Endothelial cell of umbilical vein (primary cell): ENCODE measurements around the gene USP25. TPM values are rescaled to one million over a fixed set of nuclear protein-coding genes. Genes with fewer than 3 reads are reported as not detected.

Experiments used
- BruUV-seq: library from RNA; stranded (reverse); fragments of 400-500 nt; replicated peaks from 2 replicates; lab custom pipeline; 2021; lab: Mats Ljungman, UMichigan
- CTCF ChIA-PET: fragments of 300-600, 350-600 bp; sonication (Branson Sonifier 250); formaldehyde crosslinking; loops from one replicate; lab custom pipeline; 2021; ENCODE audit warnings: antibody characterized with exemption, inconsistent platforms; lab: Charles Lee
- POLR2A ChIA-PET: fragments of 300-600, 350-600 bp; sonication (Branson Sonifier 250); formaldehyde crosslinking; loops from one replicate; lab custom pipeline; 2021; ENCODE audit warnings: antibody characterized with exemption, inconsistent platforms; lab: Charles Lee
- DNase-seq: peaks from one replicate; pipeline ENCODE4 v3.0.0-alpha.2; 2011; ENCODE audit warnings: low read depth, low spot score
- FAIRE-seq: peaks from 2 replicates; lab custom pipeline; 2011; peaks lifted over from hg19 to GRCh38; lab: Jason Lieb, UNC
- H2AFZ ChIP-seq: 2 replicates; pipeline ENCODE4 v1.6.0; 2012; ENCODE audit warnings: low read depth, low read length, control low read depth, inconsistent platforms
- H3K27ac ChIP-seq: 2 replicates; pipeline ENCODE4 v1.5.1; 2011; ENCODE audit warnings: low read depth, mild to moderate bottlenecking, control low read depth, low read length, moderate library complexity; ENCODE audit not compliant: insufficient read depth
- H3K27me3 ChIP-seq, 2 experiments: 2 replicates each; pipeline versions ENCODE4 v1.6.0 to v1.6.1; 2011; ENCODE audit warnings: low read length in 2 of 2, mixed read lengths in 1 of 2; ENCODE audit not compliant: control insufficient read depth in 2 of 2, insufficient read depth in 2 of 2
- H3K36me3 ChIP-seq, 2 experiments: 2 replicates in 1 of 2; 3 replicates in 1 of 2; pipeline ENCODE4 v1.5.1; 2011; ENCODE audit warnings: low read length in 2 of 2, mild to moderate bottlenecking in 1 of 2, moderate library complexity in 1 of 2; ENCODE audit not compliant: control insufficient read depth in 2 of 2, insufficient read depth in 2 of 2; ENCODE audit errors: extremely low read depth in 1 of 2
- H3K4me1 ChIP-seq: 3 replicates; pipeline ENCODE4 v1.5.1; 2011; ENCODE audit warnings: mild to moderate bottlenecking, low read length; ENCODE audit not compliant: control insufficient read depth, insufficient read depth; ENCODE audit errors: extremely low read depth
- H3K4me2 ChIP-seq: 2 replicates; pipeline ENCODE4 v1.6.1; 2011; ENCODE audit warnings: low read length, control low read depth, mixed read lengths; ENCODE audit not compliant: insufficient read depth
- H3K4me3 ChIP-seq, 3 experiments: fragments of 200-600 bp in 1 of 3; sonication (generic), shearing (Covaris generic) in 1 of 3; replicated peaks in 1 of 3; 2 replicates each; pipeline ENCODE4 v1.5.1; 2011 to 2016; ENCODE audit warnings: control low read depth in 3 of 3, low read length in 3 of 3, mild to moderate bottlenecking in 2 of 3, inconsistent platforms in 1 of 3, low read depth in 1 of 3, moderate library complexity in 1 of 3; ENCODE audit not compliant: insufficient read depth in 1 of 3
- H3K79me2 ChIP-seq: 2 replicates; pipeline ENCODE4 v1.6.0; 2012; ENCODE audit warnings: low read length, inconsistent platforms; ENCODE audit not compliant: control insufficient read depth, insufficient read depth
- H3K9ac ChIP-seq: replicated peaks from 2 replicates; pipeline ENCODE3; 2011; ENCODE audit warnings: low read length, control low read depth; ENCODE audit not compliant: insufficient read depth; ENCODE audit errors: extremely low read depth
- H3K9me1 ChIP-seq: replicated peaks from 3 replicates; pipeline ENCODE4 v1.6.0; 2011; ENCODE audit warnings: mild to moderate bottlenecking, low read length; ENCODE audit not compliant: control insufficient read depth, insufficient read depth; ENCODE audit errors: extremely low read depth
- H3K9me3 ChIP-seq: replicated peaks from 2 replicates; pipeline ENCODE4 v1.5.1; 2012; ENCODE audit warnings: low read length, inconsistent platforms; ENCODE audit not compliant: control insufficient read depth, insufficient read depth
- H4K20me1 ChIP-seq: replicated peaks from 2 replicates; pipeline ENCODE3; 2011; ENCODE audit warnings: mild to moderate bottlenecking, low read length; ENCODE audit not compliant: control insufficient read depth, insufficient read depth; ENCODE audit errors: extremely low read depth
- CTCF ChIP-seq, 2 donors: IDR thresholded peaks; 1 replicate in 1 of 2; 2 replicates in 1 of 2; pipeline ENCODE4 v1.5.1; 2011; ENCODE audit warnings: low read length in 2 of 2, mild to moderate bottlenecking in 2 of 2, moderate library complexity in 2 of 2, control low read depth in 1 of 2, inconsistent platforms in 1 of 2, low read depth in 1 of 2; ENCODE audit not compliant: insufficient read depth in 1 of 2; ENCODE audit errors: extremely low read depth in 1 of 2
- EZH2 ChIP-seq: IDR thresholded peaks from 2 replicates; pipeline ENCODE4 v1.6.1; 2012; ENCODE audit warnings: borderline replicate concordance, low read depth, mild to moderate bottlenecking, moderate library complexity, low read length, inconsistent platforms; ENCODE audit not compliant: severe bottlenecking
- FOS ChIP-seq: IDR thresholded peaks from 2 replicates; pipeline ENCODE4 v1.6.1; 2011; ENCODE audit warnings: mild to moderate bottlenecking, low read length, moderate library complexity, borderline replicate concordance; ENCODE audit not compliant: insufficient read depth
- GATA2 ChIP-seq: IDR thresholded peaks from 2 replicates; pipeline ENCODE4 v1.7.0; 2011; ENCODE audit warnings: low read depth, mild to moderate bottlenecking, moderate library complexity, mixed read lengths, low read length; ENCODE audit not compliant: insufficient read length, insufficient read depth
- JUN ChIP-seq: IDR thresholded peaks from 2 replicates; pipeline ENCODE4 v1.6.1; 2011; ENCODE audit warnings: borderline replicate concordance, low read depth; ENCODE audit not compliant: insufficient read length, insufficient read depth
- MAX ChIP-seq: IDR thresholded peaks from 2 replicates; pipeline ENCODE4 v1.6.1; 2011; ENCODE audit not compliant: insufficient read depth, insufficient read length
- MYC ChIP-seq: IDR thresholded peaks from one replicate; pipeline ENCODE4 v1.6.1; 2011; ENCODE audit warnings: mild to moderate bottlenecking, low read depth, low read length
- POLR2A ChIP-seq: IDR thresholded peaks from 2 replicates; pipeline ENCODE4 v1.6.1; 2012; ENCODE audit warnings: low read depth, mild to moderate bottlenecking, control low read depth, low read length
- POLR2AphosphoS5 ChIP-seq: IDR thresholded peaks from 2 replicates; pipeline ENCODE4 v1.6.1; 2012; ENCODE audit warnings: low read depth, mild to moderate bottlenecking, control low read depth, low read length, moderate library complexity; ENCODE audit not compliant: insufficient read depth
- dilution Hi-C: fragments of 300-500 bp; cut with MboI; formaldehyde crosslinking; loops from one replicate; pipeline ENCODE4 v1.15.0; 2019; ENCODE audit warnings: low sequenced_read_pairs; ENCODE audit not compliant: extremely low pct_ligation_motif_present
- intact Hi-C: fragments of 100-400 bp; cut with micrococcal nuclease; formaldehyde crosslinking; loops from one replicate; pipeline ENCODE4 v1.10.0; 2022
- polyA plus RNA-seq, 4 experiments: library from polyadenylated mRNA; depleted of rRNA in 3 of 4; stranded (reverse) in 3 of 4; unstranded in 1 of 4; fragments of >200 nt; gene quantifications; 2 replicates each; pipeline versions ENCODE4 v1.2.1 to v1.2.3, GENCODE V29; 2011 to 2012; ENCODE audit warnings: missing spikeins in 1 of 4
- total RNA-seq: library from RNA; stranded (reverse); gene quantifications from 2 replicates; pipeline ENCODE4 v1.2.3, GENCODE V29; 2021

The USP25 gene
- total and polyA plus RNA-seq, 2 donors (not counting 3 experiments of a cell fraction or from before 2014, with no cell fraction given): 14.4 to 67.5 TPM

GRCh38 chr21:15751546-15751945 lies 21.8 kb downstream of the USP25 start:
- Histone ChIP-seq H3K4me3 (no peak overlapping the region), H3K9ac (no peak overlapping the region), H4K20me1 (peaks cover 10% of the 10 kb centered on the region), H3K4me2 (no peak overlapping the region), H3K36me3 (no peaks in the 10 kb centered on the region), H3K27ac (no peak overlapping the region), H3K4me1 (peaks cover 27% of the 10 kb centered on the region), H3K27me3 (no peaks in the 10 kb centered on the region), H2AFZ (no peak overlapping the region), H3K9me1 (peaks cover 3% of the 10 kb centered on the region), H3K9me3 (no peaks in the 10 kb centered on the region), H3K79me2 (peaks cover 98% of the 10 kb centered on the region)
- CTCF ChIA-PET: interaction anchor here (0.6 kb wide), 1 partner anchor 19 kb away, joined by 3 read pairs; no protein-coding TSS in a partner anchor
- FAIRE-seq (no peak), DNase-seq (no peak)
- no TSS peak for BruUV-seq
- dilution Hi-C loops (no loop called here), intact Hi-C loops (no loop called here)
- POLR2A ChIA-PET: no interaction called here
- no peak for TF ChIP-seq MYC
- no peak for TF ChIP-seq EZH2
- no peak for TF ChIP-seq CTCF (IDR thresholded peaks at IDR 0.05; ENCODE audit: extremely low read depth in 1 of 2, insufficient read depth in 1 of 2, low read depth in 1 of 2, low read length in 2 of 2)
- TF ChIP-seq FOS: no peak
- TF ChIP-seq JUN: no peak
- TF ChIP-seq POLR2A: no peak
- TF ChIP-seq MAX: no peak
- TF ChIP-seq GATA2: no peak
- TF ChIP-seq POLR2AphosphoS5: no peak
